Body of pancreas (tissue), 4 donors: ENCODE measurements around the gene RNU5B-1. TPM values are rescaled to one million over a fixed set of nuclear protein-coding genes. Genes with fewer than 3 reads are reported as not detected.

Experiments
- ATAC-seq: fragments of 150-250 bp; one replicate; pipeline ENCODE4 v1.9.1; 2016
- DNase-seq, 4 donors: peaks; one replicate each; pipeline ENCODE4 v3.0.0-alpha.2; 2019
- H3K27ac ChIP-seq, 4 donors: fragments of 200-600 bp; sonication (generic); 1 replicate in 3 of 4; 2 replicates in 1 of 4; pipeline versions ENCODE4 v1.5.1 to v1.6.1; 2016 to 2019; ENCODE audit warnings: mild to moderate bottlenecking in 1 of 4, mixed read lengths in 1 of 4, moderate library complexity in 1 of 4
- H3K27me3 ChIP-seq, 2 donors: fragments of 200-600 bp; sonication (generic); one replicate each; pipeline ENCODE4 v1.6.0; 2016; ENCODE audit warnings: mild to moderate bottlenecking in 1 of 2
- H3K36me3 ChIP-seq, 2 donors: fragments of 200-600 bp; sonication (generic); replicated peaks in 1 of 2; 2 replicates each; pipeline ENCODE4 v1.5.1; 2016; ENCODE audit warnings: low read depth in 2 of 2; ENCODE audit not compliant: insufficient read depth in 1 of 2
- H3K4me1 ChIP-seq: fragments of 200-600 bp; sonication (generic); one replicate; pipeline ENCODE4 v1.6.0; 2016
- H3K4me3 ChIP-seq, 2 donors: fragments of 200-600 bp; sonication (generic); 1 replicate in 1 of 2; 2 replicates in 1 of 2; pipeline ENCODE4 v1.5.1; 2016 to 2019
- H3K9me3 ChIP-seq, 3 donors: fragments of 200-600 bp; sonication (generic); 1 replicate in 2 of 3; 2 replicates in 1 of 3; pipeline ENCODE4 v1.5.1; 2016
- POLR2A ChIP-seq, 3 donors: fragments of 450-650 bp; IDR thresholded peaks; one replicate each; pipeline ENCODE4 v1.6.1; 2016; ENCODE audit warnings: antibody characterized with exemption in 3 of 3, mild to moderate bottlenecking in 2 of 3
- WGBS, 2 donors: methylation state at CpG; one replicate each; pipeline ENCODE4 v1.1.5; 2017; 5-methylcytosine and 5-hydroxymethylcytosine counted together
- intact Hi-C: fragments of 100-400 bp; cut with DNase I; formaldehyde crosslinking; loops from one replicate; pipeline ENCODE4 v1.15.1; 2023
- total RNA-seq, 2 donors: library from RNA; depleted of rRNA; stranded (reverse); fragments of >200 nt; gene quantifications; one replicate each; pipeline ENCODE4 v1.1.0, GENCODE V29; 2016
- TF ChIP-seq, protein P1 (sequence below), 7 experiments: fragments of 450-650 bp in 4 of 7; fragments of 200-600 bp in 3 of 7; sonication (generic) in 3 of 7; IDR thresholded peaks; one replicate each; pipeline ENCODE4 v1.5.1; 2016 to 2019; ENCODE audit warnings: antibody characterized with exemption in 7 of 7

Gene RNU5B-1
- total RNA-seq, 2 donors from 2014 or later, result not detected

DNA sequence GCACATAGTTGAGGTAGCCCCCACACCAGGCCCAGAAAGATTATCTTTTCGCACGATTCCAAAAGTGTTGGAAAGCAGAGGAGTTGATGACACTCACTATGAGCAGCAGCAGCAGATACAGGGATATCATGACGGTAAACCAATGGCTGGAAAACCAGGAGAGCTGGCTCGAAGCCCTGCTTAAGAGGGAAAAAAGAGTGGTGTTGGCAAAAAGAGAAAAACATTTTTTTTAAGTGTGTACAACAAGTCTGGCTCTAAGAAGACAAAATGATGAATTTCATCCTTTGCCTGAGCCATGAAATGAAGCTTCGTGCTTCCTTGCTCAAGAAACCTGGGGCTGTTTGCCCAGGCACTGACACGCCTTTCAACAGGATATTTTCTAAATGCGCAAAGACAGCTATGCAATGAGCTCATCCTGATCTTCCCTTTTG lies 45.1 kb upstream of the RNU5B-1 start:
- peak in 3 of 4 donors; percentile 7 to 34 (median 17) for DNase-seq
- no peak for ATAC-seq
- peaks cover 0 to 3% of the 10 kb centered on the region in 2 donors for H3K36me3 ChIP-seq
- H3K4me1 ChIP-seq, result peaks cover 5% of the 10 kb centered on the region
- no peaks in the 10 kb centered on the region for H3K27me3 ChIP-seq
- H3K27ac ChIP-seq, result no peak overlapping the region
- intact Hi-C loops, result no loop called here
- no peak overlapping the region for H3K4me3 ChIP-seq
- WGBS, 2 donors, result 83 to 92% methylated on average over 7 of the region's 7 CpGs
- TF ChIP-seq, protein P1, sequence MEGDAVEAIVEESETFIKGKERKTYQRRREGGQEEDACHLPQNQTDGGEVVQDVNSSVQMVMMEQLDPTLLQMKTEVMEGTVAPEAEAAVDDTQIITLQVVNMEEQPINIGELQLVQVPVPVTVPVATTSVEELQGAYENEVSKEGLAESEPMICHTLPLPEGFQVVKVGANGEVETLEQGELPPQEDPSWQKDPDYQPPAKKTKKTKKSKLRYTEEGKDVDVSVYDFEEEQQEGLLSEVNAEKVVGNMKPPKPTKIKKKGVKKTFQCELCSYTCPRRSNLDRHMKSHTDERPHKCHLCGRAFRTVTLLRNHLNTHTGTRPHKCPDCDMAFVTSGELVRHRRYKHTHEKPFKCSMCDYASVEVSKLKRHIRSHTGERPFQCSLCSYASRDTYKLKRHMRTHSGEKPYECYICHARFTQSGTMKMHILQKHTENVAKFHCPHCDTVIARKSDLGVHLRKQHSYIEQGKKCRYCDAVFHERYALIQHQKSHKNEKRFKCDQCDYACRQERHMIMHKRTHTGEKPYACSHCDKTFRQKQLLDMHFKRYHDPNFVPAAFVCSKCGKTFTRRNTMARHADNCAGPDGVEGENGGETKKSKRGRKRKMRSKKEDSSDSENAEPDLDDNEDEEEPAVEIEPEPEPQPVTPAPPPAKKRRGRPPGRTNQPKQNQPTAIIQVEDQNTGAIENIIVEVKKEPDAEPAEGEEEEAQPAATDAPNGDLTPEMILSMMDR (IDR thresholded peaks at IDR 0.05), result no peak
- TF ChIP-seq POLR2A (IDR thresholded peaks at IDR 0.05), result no peak
- H3K9me3 ChIP-seq, result no peaks in the 10 kb centered on the region

DNA sequence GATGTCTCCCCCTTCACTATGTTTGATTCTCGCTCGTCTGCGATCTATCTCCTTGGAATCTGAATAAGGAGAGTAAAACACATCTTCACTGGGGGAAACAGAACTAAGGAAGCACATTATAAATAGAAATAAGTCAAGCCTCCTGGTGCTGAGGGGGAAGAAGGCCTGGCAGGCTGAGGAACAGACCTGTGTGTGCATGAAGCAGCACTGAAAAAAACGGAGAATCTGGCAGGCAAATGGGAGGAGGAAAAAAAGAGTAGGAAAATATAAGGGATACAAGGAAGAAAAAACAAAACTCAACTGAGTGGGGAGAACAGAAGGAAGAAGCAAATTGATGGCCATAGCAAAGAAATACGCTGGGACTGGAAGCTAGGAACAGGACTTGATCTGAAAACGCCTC lies 43.5 kb upstream of the RNU5B-1 start:
- H3K4me3 ChIP-seq, result no peak overlapping the region
- peaks cover 5% of the 10 kb centered on the region for H3K4me1 ChIP-seq
- 86 to 89% methylated on average over 6 of the region's 6 CpGs for WGBS, 2 donors
- no peak overlapping the region for H3K27ac ChIP-seq
- TF ChIP-seq, protein P1 (IDR thresholded peaks at IDR 0.05), result no peak
- TF ChIP-seq POLR2A (IDR thresholded peaks at IDR 0.05), result no peak
- ATAC-seq (no peak), DNase-seq (no peak)
- intact Hi-C loops, result no loop called here
- no peaks in the 10 kb centered on the region for H3K27me3 ChIP-seq
- H3K9me3 ChIP-seq, result no peaks in the 10 kb centered on the region
- peaks cover 0 to 3% of the 10 kb centered on the region in 2 donors for H3K36me3 ChIP-seq

DNA sequence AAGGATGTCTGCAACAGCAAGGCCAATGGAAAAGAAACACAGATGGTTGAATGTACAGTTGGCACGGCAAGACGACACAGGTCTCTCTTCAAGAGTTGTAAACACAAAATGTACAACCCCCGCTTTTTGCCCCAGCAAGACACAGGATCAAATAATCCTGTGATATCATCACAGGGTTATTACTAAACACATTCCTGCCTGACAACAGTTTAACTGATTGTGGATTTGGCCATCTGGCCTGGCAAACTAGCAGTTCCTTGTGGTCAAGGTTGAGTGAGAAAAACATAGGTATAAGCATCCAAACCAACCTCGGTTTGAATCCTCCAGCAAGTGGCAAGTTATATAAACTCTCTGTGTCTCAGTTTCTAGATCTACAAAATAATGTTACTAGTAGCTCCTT lies 41.2 kb upstream of the RNU5B-1 start:
- no peaks in the 10 kb centered on the region for H3K27me3 ChIP-seq
- intact Hi-C loops, result no loop called here
- H3K4me3 ChIP-seq, result no peak overlapping the region
- 80 to 93% methylated on average over 4 of the region's 4 CpGs for WGBS, 2 donors
- H3K27ac ChIP-seq, result no peak overlapping the region
- H3K9me3 ChIP-seq, result no peaks in the 10 kb centered on the region
- TF ChIP-seq, protein P1 (IDR thresholded peaks at IDR 0.05), result no peak
- no peak for TF ChIP-seq POLR2A (IDR thresholded peaks at IDR 0.05)
- no peak for DNase-seq
- peaks cover 0 to 3% of the 10 kb centered on the region in 2 donors for H3K36me3 ChIP-seq
- no peak for ATAC-seq
- H3K4me1 ChIP-seq, result no peaks in the 10 kb centered on the region

DNA sequence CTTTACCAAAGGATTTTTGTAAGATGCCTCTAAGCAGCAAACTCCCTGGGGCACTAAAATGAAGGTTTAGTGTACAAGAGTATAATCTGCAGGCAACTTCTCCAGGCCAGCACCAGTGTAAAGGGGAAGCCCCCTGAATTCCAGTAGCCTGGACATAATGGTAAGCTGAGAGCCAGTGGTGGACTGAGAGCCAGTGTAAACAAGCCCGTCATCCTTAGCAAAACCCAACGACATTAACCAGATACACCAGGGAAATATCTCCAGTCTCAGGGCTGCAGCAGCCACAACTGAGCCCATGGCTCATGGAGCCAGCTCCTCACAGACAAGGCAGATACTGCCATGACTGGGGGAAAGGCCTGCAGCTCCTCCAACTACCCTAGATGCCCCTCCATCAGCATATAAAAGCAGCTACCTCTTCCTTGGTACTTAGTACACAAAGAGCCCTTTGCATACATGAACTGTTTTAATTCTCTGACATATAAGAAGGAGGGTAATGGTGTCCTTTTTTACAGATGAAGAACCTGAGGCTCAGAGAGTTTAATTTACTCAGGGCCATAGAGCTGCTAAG lies 39.5 kb upstream of the RNU5B-1 start:
- intact Hi-C loops, result no loop called here
- Histone ChIP-seq H3K4me3 (no peak overlapping the region), H3K9me3 (no peaks in the 10 kb centered on the region), H3K4me1 (no peaks in the 10 kb centered on the region), H3K36me3 (no peaks in the 10 kb centered on the region), H3K27me3 (no peaks in the 10 kb centered on the region), H3K27ac (no peak overlapping the region)
- no peak for ATAC-seq
- peak in 1 of 4 donors; percentile 13 for DNase-seq
- 57 to 69% methylated on average over 2 of the region's 2 CpGs for WGBS, 2 donors
- TF ChIP-seq POLR2A (IDR thresholded peaks at IDR 0.05), result no peak
- TF ChIP-seq, protein P1 (IDR thresholded peaks at IDR 0.05), result no peak

DNA sequence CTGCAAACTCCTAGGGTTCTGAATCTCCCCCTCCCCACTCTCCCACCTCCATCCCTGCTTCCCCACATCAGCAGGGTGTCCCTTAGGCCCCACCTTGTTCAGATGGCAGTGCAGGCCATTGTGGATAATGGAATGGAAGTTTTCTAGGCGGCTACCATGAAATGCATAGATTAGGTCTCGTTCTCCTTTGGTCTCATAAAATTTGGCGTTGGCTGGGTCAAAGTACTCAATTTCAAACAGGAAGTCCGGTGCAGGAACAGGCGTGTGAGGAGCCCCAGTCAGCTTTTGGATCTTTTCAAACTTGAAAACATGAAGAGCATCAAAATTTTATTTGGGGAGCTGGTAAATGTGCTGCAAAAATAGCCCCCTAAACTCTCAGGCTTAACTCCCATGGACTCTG lies 38.0 kb upstream of the RNU5B-1 start:
- H3K27me3 ChIP-seq, result no peaks in the 10 kb centered on the region
- H3K27ac ChIP-seq, result no peak overlapping the region
- peaks cover 4% of the 10 kb centered on the region for H3K4me1 ChIP-seq
- ATAC-seq (no peak), DNase-seq (no peak)
- TF ChIP-seq, protein P1 (IDR thresholded peaks at IDR 0.05), result no peak
- TF ChIP-seq POLR2A (IDR thresholded peaks at IDR 0.05), result no peak
- H3K36me3 ChIP-seq, result no peaks in the 10 kb centered on the region
- no peaks in the 10 kb centered on the region for H3K9me3 ChIP-seq
- intact Hi-C loops, result no loop called here
- no peak overlapping the region for H3K4me3 ChIP-seq
- WGBS, 2 donors, result 86 to 93% methylated on average over 5 of the region's 5 CpGs
